H54 (cell line): ENCODE results near the gene NEURL1.
"Not testable (repeated sequence)": the region's sequence is repeated elsewhere in the genome, so short reads cannot be mapped to it uniquely, and the experiment has no call there.

Experiments used
- DNase-seq: peaks from one replicate; pipeline ENCODE4 v3.0.0; 2011; ENCODE audit warnings: low spot score, mixed read lengths; ENCODE audit not compliant: insufficient read length
- FAIRE-seq: peaks from 3 replicates; lab custom pipeline; 2011; peaks lifted over from hg19 to GRCh38; lab: Jason Lieb, UNC
- POLR2A ChIP-seq: IDR thresholded peaks from 2 replicates; pipeline ENCODE4 v1.6.1; 2011; ENCODE audit warnings: low read depth, mild to moderate bottlenecking, low read length

The NEURL1 gene

DNA sequence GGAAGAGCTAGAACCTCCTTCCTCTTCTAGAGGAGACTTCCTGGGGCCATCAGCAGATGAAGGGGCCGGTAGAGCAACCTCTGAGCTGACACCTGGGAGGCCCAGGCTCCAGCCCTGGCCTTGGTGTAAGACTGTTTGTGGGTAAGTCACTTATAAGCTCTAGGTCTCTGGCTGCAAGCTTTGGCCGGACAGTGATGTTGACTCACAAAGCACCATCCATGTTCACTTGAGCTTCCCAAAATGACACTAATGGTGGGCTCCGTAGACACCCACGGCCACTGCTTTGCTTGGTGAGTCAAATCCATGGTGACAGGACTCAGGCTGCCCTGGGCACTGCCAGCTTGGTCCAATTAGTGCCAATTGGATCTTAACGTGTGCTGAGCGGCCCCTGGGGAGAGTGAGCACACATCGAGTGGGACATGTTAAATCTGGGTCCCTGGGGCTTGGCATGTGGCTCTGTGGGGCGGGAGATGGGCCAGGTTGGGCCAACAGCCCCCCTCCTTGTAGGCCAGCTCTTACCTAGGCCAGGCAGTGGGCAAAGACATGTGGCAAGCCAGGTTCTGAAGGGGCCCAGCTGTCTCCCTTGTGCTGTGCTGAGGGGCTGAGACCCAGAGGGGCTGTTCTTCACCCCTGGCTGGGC is 16.7 kb downstream of the NEURL1 start:
- FAIRE-seq (no peak), DNase-seq (no peak)
- no peak for TF ChIP-seq POLR2A

DNA sequence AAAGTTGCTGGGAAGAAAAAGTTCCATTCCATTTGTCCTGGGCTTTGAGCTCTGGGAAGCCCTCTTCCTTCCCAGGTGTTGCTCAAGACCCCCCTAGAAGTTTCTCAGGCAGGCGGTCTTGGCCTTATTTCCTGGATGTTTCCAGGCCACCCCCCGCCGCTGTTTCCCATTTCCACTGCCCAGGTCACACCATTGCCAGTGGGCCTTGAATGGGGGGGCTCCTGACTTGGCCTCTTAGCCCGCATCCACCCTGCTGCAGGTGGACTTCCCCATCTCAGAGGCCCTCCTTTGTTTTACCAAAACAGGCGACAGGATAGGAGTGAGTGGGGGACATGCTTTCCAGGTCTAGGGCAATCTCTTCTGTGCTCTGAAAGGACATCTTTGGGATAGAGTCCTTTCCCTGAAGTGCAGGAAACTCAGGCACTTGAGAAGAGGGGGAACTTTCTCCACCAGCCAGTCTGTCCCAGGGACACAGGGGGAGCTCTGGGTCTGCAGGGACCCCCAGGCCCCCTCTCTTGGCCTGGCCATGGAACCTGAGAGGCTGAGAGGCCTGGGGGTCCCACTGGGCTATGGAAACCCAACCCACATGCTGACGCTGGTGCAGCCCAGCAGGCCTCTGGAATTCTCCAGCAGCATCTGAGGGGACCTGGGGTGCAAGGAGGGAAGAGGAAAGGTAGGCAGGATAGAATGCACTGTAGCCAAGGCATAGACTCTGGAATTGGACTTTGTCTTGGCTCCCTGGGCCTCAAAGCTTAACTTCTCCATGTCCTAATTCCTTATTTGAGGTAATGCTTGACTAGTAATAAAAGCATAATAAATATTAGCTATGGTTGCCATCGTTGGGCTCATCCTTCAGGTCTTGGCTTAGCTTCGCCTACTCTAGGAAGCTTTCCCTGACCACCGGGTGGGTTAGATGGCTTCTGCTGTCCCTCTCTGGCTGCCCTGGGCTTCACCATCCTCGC is 17.6 kb downstream of the NEURL1 start:
- DNase-seq (no peak), FAIRE-seq (no peak)
- TF ChIP-seq POLR2A, result no peak

DNA sequence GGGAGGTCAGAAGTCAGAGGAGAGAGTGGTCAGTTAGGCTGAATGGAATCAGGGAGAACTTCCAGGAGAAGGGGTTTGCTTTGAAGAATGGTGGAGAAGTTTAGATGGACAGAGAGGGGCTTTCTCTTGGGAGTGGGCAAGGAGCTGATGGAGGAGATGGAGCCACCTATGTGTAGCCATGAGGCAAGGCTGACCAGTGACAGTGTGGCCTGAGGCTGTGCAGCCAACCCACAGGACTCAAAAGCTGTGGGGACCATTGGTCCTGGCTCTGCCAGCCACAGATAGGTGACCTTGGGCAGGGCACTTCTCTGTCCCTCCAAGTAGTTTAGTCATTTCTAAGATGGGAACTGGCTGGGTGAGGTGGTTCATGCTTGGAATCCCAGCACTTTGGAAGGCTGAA is 18.7 kb downstream of the NEURL1 start:
- DNase-seq, result no peak
- FAIRE-seq, result no peak
- no peak for TF ChIP-seq POLR2A

DNA sequence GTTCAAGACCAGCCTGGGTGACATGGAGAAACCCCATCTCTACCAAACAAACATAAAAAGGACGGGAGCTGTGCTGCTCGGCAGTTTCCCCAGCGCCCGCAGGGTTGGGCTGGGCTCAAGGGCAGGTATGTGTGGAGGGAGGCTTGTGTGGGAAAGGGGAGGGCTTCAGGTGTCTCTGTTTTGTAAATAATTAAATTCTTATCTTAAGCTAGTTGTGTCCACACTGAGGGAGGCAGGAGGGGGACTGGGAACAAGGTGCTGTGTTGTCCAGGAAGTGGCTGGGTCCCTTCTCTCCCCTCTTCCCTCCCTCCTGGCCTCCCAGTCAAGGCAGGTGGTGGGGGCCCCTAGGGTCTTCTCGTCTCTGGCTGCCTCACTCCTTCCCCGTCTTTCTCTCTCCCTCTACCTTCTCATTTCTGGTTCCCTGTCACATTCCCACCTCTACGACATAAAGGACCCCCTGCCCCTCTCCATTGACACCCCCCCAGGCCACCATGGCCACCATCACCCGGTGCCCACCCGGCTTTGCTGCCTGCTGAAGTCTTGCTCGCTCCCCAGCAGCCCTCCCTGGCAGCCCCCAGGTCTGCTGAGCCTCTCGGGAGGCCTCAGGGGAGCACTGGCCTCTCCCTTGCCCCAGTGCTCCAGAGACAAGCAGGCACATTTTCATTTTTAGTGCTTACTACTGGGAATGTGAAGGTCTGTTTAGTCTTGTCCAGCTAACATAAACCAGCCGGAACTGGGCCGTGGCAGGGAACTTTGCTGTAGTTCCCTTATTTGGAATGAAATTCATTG is 19.3 kb downstream of the NEURL1 start:
- FAIRE-seq, result no peak
- no peak for DNase-seq
- no peak for TF ChIP-seq POLR2A

DNA sequence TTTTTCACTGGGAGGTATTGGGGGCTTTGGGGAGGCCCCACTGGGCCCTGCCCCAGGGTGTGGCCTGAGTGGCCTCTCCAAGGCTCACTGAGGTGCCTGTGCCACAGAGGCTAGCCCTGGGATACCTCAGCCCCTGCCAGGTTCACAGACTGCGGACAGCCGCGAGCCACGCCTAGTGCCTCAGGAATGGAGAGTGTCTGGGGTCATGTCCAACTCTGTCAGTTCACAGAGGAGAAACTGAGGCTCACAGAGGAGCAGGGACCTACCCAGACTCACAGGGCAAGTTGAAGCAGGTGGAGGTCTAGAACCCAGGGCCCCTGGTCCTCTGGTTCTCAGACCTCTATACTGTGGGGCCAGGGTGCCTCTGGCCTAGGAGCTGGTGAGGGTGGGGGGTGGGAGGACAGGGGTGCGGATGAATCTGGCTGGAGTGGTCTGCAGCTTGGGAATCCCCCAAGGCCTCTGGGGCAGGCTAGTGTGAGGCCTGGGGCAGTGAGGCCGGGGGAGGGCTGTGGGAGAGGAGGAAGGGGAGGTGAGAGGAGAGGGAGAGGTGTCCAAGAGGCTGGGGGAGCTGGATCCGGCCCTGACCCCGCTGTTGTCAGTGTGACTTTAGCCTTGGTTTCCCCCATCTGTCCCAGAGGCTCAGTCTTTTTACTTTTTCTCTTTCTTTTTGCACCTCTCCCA is 20.0 kb downstream of the NEURL1 start:
- no peak for FAIRE-seq
- TF ChIP-seq POLR2A, result no peak
- DNase-seq, result no peak

DNA sequence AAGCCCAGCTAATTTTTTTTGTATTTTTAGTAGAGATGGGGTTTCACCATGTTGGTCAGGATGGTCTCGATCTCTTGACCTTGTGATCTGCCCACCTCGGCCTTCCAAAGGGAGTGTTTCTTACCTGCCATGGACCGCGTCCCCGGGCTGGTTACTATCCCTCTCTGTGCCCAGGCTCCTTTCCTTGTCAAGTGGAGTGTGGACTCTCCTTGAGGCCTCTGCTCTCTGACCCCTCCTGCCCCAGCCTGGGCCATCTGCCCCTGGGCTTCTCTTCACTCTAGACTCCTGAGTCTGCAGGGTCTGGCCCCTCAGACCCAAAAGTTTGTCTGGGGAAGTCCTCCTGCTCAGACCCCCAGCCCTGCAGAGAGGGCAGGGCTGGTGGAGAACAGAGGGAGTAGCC is 20.7 kb downstream of the NEURL1 start:
- no peak for FAIRE-seq
- no peak for TF ChIP-seq POLR2A
- no peak for DNase-seq

DNA sequence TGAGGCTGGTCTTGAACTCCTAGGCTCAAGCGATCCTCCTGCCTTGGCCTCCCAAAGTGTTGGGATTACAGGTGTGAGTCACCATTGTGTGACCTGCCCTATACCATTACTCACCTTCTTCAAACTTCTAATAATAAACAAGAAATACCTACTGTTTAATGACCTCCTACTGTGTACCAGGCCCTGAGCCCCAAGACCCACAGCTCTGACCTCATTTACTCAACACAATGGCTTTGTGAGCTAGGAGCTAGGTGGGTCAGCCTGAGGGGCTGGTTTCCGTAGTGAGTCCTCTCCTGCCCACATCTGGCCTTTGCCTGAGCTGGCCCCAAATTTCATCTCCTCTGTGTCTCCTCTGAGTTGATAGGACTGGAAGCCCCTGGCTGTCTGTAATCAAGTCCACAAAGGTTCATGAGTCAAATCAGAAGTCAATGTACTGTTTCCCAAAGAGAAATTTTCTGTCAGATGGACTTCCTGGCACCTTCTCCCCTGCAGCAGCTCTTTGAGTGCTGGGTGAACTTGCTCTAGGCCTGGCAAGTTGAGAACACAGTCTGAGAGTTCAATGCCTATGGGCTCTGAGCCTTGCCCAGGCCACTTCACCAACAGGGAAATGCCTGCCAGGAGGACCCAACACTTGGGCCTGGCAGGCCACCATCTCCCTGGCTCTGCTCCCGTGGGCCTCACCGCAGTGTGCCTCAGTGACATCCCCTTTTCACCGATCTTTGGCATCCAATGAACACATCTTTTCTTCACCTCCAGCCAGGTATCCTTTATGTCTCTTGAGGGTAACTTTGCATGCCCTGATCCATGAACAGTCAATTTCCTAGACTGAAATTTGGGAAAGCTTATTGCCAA is 24.0 kb downstream of the NEURL1 start:
- no peak for TF ChIP-seq POLR2A
- no peak for FAIRE-seq
- DNase-seq, result no peak

DNA sequence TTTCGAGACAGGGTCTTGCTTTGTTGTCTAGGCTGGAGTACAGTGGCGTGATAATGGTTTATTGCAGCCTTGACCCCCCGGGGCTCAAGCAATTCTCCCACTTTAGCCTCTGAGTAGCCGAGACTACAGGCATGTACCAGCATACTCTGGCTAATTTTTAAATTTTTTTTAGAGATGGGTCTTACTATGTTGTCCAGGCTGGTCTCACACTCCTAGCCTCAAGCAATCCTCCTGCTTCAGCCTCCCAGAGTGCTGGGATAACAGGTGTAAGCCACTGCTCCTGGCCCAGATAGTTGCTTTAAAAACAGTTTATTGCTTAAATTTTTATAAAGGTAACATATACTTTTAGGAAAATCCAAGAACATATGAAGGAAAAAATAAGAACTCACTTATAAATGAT is 26.3 kb downstream of the NEURL1 start:
- DNase-seq, result no peak
- TF ChIP-seq POLR2A, result no peak
- no peak for FAIRE-seq

DNA sequence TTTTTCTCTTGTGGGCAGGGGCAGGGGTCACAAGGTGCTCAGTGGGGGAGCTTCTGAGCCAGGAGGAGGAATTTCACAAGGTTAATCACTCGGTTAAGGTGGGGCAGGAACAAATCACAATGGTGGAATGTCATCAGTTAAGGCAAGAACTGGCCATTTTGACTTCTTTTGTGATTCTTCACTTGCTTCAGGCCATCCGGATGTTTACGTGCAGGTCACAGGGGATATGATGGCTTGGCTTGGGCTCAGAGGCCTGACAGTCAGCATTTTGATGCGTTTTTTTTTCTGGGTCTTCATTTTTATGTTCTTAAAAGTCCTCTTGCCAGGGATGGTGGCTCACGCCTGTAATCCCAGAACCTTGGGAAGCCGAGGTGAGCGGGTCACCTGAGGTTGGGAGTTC is 28.5 kb downstream of the NEURL1 start:
- not testable (repeated sequence) for FAIRE-seq, DNase-seq

DNA sequence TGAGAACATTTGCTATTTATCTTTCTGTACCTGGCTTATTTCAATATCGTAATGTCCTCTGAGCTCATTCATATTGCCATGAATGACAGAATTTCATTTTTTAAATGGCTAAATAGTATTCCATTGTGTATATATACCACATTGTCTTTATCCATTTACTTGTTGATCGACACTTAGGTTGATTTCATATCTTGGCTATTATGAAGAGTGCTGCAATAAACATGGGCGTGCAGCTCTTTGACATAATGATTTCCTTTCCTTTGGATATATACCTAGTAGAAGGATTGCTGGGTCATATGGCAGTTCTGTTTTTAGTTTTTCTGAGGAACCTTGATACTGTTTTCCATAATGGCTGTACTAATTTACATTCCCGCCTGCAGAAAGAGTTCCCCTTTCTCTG is 30.2 kb downstream of the NEURL1 start:
- FAIRE-seq (no peak), DNase-seq (no peak)
- no peak for TF ChIP-seq POLR2A

DNA sequence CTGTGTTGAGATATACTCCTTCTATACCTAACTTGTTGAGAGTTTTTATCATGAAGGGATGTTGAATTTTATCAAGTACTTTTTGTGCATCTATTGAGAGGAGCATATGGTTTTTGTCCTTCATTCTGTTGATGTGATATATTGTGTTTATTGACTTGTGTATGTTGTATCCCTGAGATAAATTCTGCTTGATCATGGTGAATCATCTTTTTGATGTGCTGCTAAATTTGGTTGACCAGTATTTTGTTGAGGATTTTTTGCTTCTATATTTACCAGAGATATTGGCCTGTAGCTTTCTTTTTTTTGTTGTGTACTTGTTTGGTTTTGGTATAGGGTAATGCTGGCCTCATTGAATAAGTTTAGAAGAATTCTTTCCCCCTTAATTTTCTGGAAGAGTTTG is 32.4 kb downstream of the NEURL1 start:
- no peak for FAIRE-seq
- no peak for TF ChIP-seq POLR2A
- DNase-seq, result no peak

DNA sequence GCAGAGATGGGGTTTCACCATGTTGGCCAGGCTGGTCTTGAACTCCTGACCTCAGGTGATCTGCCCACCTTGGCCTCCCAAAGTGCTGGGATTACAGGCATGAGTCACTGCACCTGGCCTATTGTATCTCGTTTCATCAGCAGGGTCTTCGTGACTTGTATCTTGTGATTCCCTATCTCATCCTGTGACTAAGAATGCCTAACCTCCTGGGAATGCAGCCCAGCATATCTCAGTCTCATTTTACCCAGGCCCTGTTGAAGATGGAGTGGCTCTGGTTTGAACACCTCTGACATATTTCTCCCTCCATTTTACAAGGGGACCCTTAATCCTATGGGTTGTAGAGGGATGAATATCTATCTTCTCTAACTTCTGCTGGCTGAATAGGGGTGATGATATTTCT is 34.0 kb downstream of the NEURL1 start:
- not testable (repeated sequence) for DNase-seq
- peak; percentile 15 for FAIRE-seq

DNA sequence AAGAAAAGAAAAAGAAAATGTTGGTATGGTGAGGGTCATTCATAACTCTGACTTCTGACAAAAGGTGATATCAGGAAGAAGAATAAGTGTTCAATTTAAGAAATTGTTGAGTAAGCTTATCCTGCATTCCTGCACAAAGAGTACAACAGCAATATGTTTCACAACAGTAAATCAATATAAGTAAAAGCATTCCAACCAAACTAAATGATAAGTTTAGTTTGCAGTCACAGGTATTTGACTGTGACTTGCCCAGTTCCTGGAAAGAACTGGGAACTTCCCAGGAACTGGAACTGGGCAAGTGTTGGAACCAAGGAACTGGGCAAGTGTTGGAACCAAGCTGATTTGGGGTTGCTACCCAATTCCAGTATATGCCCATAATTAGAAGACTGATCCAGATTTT is 35.0 kb downstream of the NEURL1 start:
- TF ChIP-seq POLR2A, result no peak
- DNase-seq, result no peak
- no peak for FAIRE-seq
